Measurements from ENCODE around the gene BTN3A1. TPM values are rescaled to one million over a fixed set of nuclear protein-coding genes. Genes with fewer than 3 reads are reported as not detected.
"Not testable (repeated sequence)": the region's sequence is repeated elsewhere in the genome, so short reads cannot be mapped to it uniquely, and the experiment has no call there.

Gene BTN3A1
- polyA plus RNA-seq, 1 donor: 20.9 TPM

- DNase-seq: no peak
These were observed 44.0 kb downstream of the BTN3A1 start for GRCh38 chr6:26445934-26446667.

DNA sequence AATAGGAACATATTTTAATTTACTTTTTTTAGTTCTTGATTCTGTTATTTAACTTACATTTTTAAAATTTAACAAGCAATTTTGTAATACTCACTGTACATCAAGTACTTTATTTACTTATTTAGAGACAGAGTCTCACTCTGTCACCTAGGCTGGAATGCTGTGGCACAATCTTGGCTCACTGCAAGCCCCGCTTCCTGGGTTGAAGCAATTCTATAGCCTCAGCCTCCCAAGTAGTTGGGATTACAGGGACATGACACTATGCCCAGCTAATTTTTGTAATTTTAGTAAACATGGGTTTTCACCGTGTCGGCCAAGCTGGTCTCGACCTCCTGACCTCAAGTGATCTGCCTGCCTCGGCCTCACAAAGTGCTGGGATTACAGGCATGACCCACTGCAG lies 45.2 kb downstream of the BTN3A1 start:
- DNase-seq: no peak

- DNase-seq: no peak
These were observed 48.2 kb downstream of the BTN3A1 start for GRCh38 chr6:26450240-26450639.

DNA sequence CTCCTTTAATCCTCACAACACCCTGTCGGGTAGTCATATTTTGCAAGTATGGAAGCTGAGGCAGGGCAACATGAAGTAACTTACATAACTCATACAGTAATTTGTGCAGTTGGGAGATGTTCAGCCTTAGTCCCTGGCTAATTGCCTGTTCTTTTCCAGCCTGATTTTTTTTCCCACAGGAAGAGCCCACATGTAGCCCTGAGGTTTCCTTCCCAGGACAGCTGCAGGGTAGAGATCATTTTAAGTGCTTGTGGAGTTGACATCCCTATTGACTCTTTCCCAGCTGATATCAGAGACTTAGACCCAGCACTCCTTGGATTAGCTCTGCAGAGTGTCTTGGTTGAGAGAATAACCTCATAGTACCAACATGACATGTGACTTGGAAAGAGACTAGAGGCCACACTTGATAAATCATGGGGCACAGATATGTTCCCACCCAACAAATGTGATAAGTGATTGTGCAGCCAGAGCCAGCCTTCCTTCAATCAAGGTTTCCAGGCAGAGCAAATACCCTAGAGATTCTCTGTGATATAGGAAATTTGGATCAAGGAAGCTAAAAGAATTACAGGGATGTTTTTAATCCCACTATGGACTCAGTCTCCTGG lies 50.7 kb downstream of the BTN3A1 start:
- no peak for DNase-seq

DNA sequence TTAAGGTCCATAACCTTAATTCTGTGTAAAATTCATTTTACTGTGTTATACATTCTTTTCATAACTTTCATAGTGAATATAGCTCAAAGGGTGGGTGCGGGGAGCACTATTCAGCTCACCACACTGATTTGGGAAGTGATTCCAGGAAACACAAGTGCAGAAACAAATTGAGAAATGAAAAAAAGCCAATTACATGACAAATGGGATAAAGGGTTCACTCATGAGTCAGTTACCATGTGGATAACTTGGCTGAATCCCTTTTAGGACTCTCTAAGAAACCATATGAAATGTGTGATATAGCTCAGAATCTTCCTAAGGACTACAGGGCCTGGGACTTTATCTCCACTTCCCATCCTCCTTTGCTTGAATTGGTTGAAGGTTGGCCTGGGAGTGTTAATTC lies 52.6 kb downstream of the BTN3A1 start:
- DNase-seq: no peak

- DNase-seq: no peak
These were observed 53.4 kb downstream of the BTN3A1 start for GRCh38 chr6:26455357-26455970.

- DNase-seq: no peak
These were observed 55.3 kb downstream of the BTN3A1 start for GRCh38 chr6:26457264-26457805.

GRCh38 chr6:26457806-26458688 lies 56.0 kb downstream of the BTN3A1 start, which contains the start of gene BTN2A1:
BTN2A1 (plus strand) TSS chr6:26457955; CDS start chr6:26458637, 682 bp downstream.
- peak; percentile 93 for DNase-seq

GRCh38 chr6:26459023-26459810 lies 57.1 kb downstream of the BTN3A1 start:
- DNase-seq: no peak

DNA sequence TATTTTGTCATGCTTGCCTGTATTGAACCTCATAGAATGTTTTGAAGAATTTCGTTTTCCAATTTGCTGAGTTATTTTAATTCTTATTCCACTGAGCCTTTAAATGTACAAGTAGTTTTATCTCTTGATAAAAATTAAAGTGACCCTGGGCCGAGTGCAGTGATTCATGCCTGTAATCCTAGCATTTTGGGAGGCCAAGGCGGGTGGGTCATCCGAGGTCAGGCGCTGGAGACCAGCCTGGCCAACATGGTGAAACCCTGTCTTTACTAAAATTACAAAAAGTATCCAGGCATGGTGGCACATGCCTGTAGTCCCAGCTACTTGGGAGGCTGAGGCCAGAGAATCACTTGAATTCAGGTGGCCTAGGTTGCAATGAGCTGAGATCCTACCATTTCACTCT lies 59.3 kb downstream of the BTN3A1 start:
- not testable (repeated sequence) for DNase-seq

GRCh38 chr6:26464014-26464413 lies 61.9 kb downstream of the BTN3A1 start:
- DNase-seq: no peak

DNA sequence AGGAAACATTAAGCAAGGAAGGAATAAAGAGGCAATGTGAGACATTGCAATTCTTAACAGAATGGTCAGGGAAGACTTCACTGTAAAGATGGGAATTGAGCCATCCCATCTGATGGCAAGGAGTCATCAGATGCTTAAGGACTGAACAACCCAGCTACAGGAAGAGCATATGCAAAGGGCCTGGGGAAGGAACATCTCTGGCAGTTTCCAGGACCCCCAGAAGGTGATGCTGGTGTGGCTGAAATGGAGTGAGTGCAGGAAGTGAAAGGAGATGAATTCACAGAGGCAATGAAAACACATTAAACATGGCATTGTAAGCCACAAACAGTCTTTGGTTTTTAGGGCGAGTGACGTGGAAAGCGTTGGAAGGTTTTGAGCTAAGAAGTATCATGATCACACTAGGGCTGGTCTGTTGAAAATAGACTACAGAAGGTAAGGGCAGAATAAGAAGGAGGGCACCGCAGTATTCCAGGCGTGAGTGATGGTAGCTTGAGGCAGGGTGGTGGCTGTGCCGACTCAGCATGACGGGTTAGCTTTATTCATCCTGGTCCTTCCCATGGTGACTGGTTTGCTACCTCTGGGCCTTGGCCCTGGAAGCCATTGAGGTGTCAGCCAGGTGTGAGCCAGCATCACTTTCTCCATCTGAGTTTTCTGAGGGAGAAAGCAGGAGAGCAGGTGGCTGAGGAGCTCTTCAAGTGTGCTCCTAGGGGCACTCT lies 62.5 kb downstream of the BTN3A1 start:
- DNase-seq: no peak

Other genes starting within 250 kb of the BTN3A1 start
- 16.4 TPM for gene BTN3A2, start 37.1 kb upstream of the BTN3A1 start, polyA plus RNA-seq (ENCODE audit: insufficient read length)
- 7.1 TPM for gene BTN2A2, start 19.2 kb upstream of the BTN3A1 start, polyA plus RNA-seq (ENCODE audit: insufficient read length)
- 14.1 TPM for gene BTN3A3, start 38.2 kb downstream of the BTN3A1 start, polyA plus RNA-seq (ENCODE audit: insufficient read length)
- gene BTN2A1, start 55.7 kb downstream of the BTN3A1 start, polyA plus RNA-seq (ENCODE audit: insufficient read length): 27.4 TPM
- 0.25 TPM for gene BTN1A1, start 98.0 kb downstream of the BTN3A1 start, polyA plus RNA-seq (ENCODE audit: insufficient read length)
- 57.4 TPM for gene HMGN4, start 136.1 kb downstream of the BTN3A1 start, polyA plus RNA-seq (ENCODE audit: insufficient read length)
- gene ABT1, start 194.7 kb downstream of the BTN3A1 start, polyA plus RNA-seq (ENCODE audit: insufficient read length): 10.4 TPM

All from hindlimb muscle (tissue), 1 donor.